SK-N-SH treated with all-trans-retinoic acid at 6 μM for 48 hours (cell line): ENCODE results near the gene NPIPB8.

ENCODE experiments used
- ATAC-seq: fragments of 200-7000 bp; cut with Tn5 transposase; 3 replicates; pipeline ENCODE4 v1.9.1; 2020; ENCODE audit warnings: mild to moderate bottlenecking, moderate library complexity
- ARNTL ChIP-seq: fragments of 450-650 bp; formaldehyde crosslinking; IDR thresholded peaks from 2 replicates; pipeline ENCODE4 v1.5.0; 2020; ENCODE audit warnings: low read depth, mild to moderate bottlenecking, moderate library complexity, borderline replicate concordance
- BACH2 ChIP-seq: fragments of 250-450 bp; sonication (Bioruptor Pico); IDR thresholded peaks from 2 replicates; pipeline ENCODE4 v1.9.0; 2021; ENCODE audit warnings: mild to moderate bottlenecking, borderline replicate concordance
- CREB5 ChIP-seq: fragments of 250-450 bp; sonication (Bioruptor Pico); IDR thresholded peaks from 2 replicates; pipeline ENCODE4 v1.5.1; 2020; ENCODE audit warnings: low read depth, mild to moderate bottlenecking, moderate library complexity
- CSDC2 ChIP-seq: fragments of 250-450 bp; sonication (Bioruptor Pico); IDR thresholded peaks from 2 replicates; pipeline ENCODE4 v1.5.0; 2020; ENCODE audit warnings: mild to moderate bottlenecking, moderate library complexity
- CSRNP3 ChIP-seq: fragments of 250-450 bp; sonication (Bioruptor Pico); IDR thresholded peaks from 2 replicates; pipeline ENCODE4 v1.5.1; 2021; ENCODE audit warnings: mild to moderate bottlenecking, moderate library complexity
- ESRRG ChIP-seq: fragments of 250-450 bp; sonication (Bioruptor Pico); IDR thresholded peaks from 2 replicates; pipeline ENCODE4 v1.6.1; 2021; ENCODE audit warnings: mild to moderate bottlenecking
- GLIS3 ChIP-seq: fragments of 250-450 bp; sonication (Bioruptor Pico); IDR thresholded peaks from 2 replicates; pipeline ENCODE4 v1.5.0; 2020; ENCODE audit warnings: mild to moderate bottlenecking, moderate library complexity
- ISL1 ChIP-seq: fragments of 250-450 bp; sonication (Bioruptor Pico); IDR thresholded peaks from 2 replicates; pipeline ENCODE4 v2.1.2; 2022; ENCODE audit warnings: mild to moderate bottlenecking, moderate library complexity
- OSR1 ChIP-seq: fragments of 250-450 bp; sonication (Bioruptor Pico); IDR thresholded peaks from 2 replicates; pipeline ENCODE4 v1.8.0; 2022; ENCODE audit warnings: moderate library complexity, mild to moderate bottlenecking, inconsistent platforms
- PATZ1 ChIP-seq: fragments of 250-450 bp; sonication (Bioruptor Pico); IDR thresholded peaks from 2 replicates; pipeline ENCODE4 v1.8.0; 2020; ENCODE audit warnings: mild to moderate bottlenecking, moderate library complexity, borderline replicate concordance
- POU6F1 ChIP-seq: fragments of 250-450 bp; sonication (Bioruptor Pico); IDR thresholded peaks from 2 replicates; pipeline ENCODE4 v1.8.0; 2021; ENCODE audit warnings: low read depth, mild to moderate bottlenecking, moderate library complexity, borderline replicate concordance
- PPARA ChIP-seq: fragments of 250-450 bp; sonication (Bioruptor Pico); IDR thresholded peaks from 2 replicates; pipeline ENCODE4 v1.5.0; 2020; ENCODE audit warnings: mild to moderate bottlenecking, borderline replicate concordance
- RARB ChIP-seq: fragments of 250-450 bp; sonication (Bioruptor Pico); IDR thresholded peaks from 2 replicates; pipeline ENCODE4 v1.8.0; 2021; ENCODE audit warnings: mild to moderate bottlenecking, moderate library complexity
- SNAI2 ChIP-seq: fragments of 250-450 bp; sonication (Bioruptor Pico); IDR thresholded peaks from 2 replicates; pipeline ENCODE4 v1.5.0; 2020; ENCODE audit warnings: mild to moderate bottlenecking, moderate library complexity
- TCF4 ChIP-seq: fragments of 250-450 bp; sonication (Bioruptor Pico); IDR thresholded peaks from 2 replicates; pipeline ENCODE4 v1.8.0; 2021; ENCODE audit warnings: mild to moderate bottlenecking, moderate library complexity, borderline replicate concordance
- TSHZ2 ChIP-seq: fragments of 250-450 bp; sonication (Bioruptor Pico); IDR thresholded peaks from 2 replicates; pipeline ENCODE4 v1.5.0; 2020; ENCODE audit warnings: mild to moderate bottlenecking, moderate library complexity
- ZFP30 ChIP-seq: fragments of 450-650 bp; formaldehyde crosslinking; IDR thresholded peaks from 2 replicates; pipeline ENCODE4 v1.5.0; 2022; ENCODE audit warnings: mild to moderate bottlenecking, moderate library complexity
- ZNF565 ChIP-seq: fragments of 450-650 bp; formaldehyde crosslinking; conservative IDR thresholded peaks from 2 replicates; pipeline ENCODE4 v1.5.0; 2020; ENCODE audit warnings: low read depth, mild to moderate bottlenecking, moderate library complexity
- ZNF70 ChIP-seq: fragments of 450-650 bp; formaldehyde crosslinking; IDR thresholded peaks from 2 replicates; pipeline ENCODE4 v1.5.0; 2020; ENCODE audit warnings: mild to moderate bottlenecking, moderate library complexity
- ZNF8 ChIP-seq: fragments of 450-650 bp; formaldehyde crosslinking; IDR thresholded peaks from 2 replicates; pipeline ENCODE4 v1.5.0; 2020; ENCODE audit warnings: mild to moderate bottlenecking, moderate library complexity

Gene NPIPB8

GRCh38 chr16:28606291-28607115 is 31.4 kb upstream of the NPIPB8 start:
- ATAC-seq: no peak
- TF ChIP-seq ZNF8 (CRISPR knock-in tag): no peak
- TF ChIP-seq SNAI2 (CRISPR knock-in tag): no peak
- TF ChIP-seq GLIS3: no peak
- TF ChIP-seq ZNF70 (CRISPR knock-in tag): no peak
- TF ChIP-seq POU6F1 (CRISPR knock-in tag): no peak
- no peak for TF ChIP-seq BACH2
- no peak for TF ChIP-seq OSR1 (CRISPR knock-in tag)
- no peak for TF ChIP-seq CSDC2 (CRISPR knock-in tag)
- no peak for TF ChIP-seq ARNTL
- no peak for TF ChIP-seq RARB (CRISPR knock-in tag)
- TF ChIP-seq CSRNP3 (CRISPR knock-in tag): no peak
- TF ChIP-seq ISL1 (CRISPR knock-in tag): no peak
- TF ChIP-seq CREB5 (CRISPR knock-in tag): no peak
- no peak for TF ChIP-seq ZNF565 (CRISPR knock-in tag)
- TF ChIP-seq TCF4 (CRISPR knock-in tag): no peak
- TF ChIP-seq ZFP30 (CRISPR knock-in tag): no peak
- TF ChIP-seq PPARA (CRISPR knock-in tag): no peak
- no peak for TF ChIP-seq PATZ1

GRCh38 chr16:28607116-28607623 is 30.7 kb upstream of the NPIPB8 start:
- no peak for TF ChIP-seq TSHZ2 (CRISPR knock-in tag)
- no peak for TF ChIP-seq PPARA (CRISPR knock-in tag)
- no peak for TF ChIP-seq ESRRG
- TF ChIP-seq TCF4 (CRISPR knock-in tag): no peak
- TF ChIP-seq ZNF565 (CRISPR knock-in tag): no peak
- no peak for TF ChIP-seq POU6F1 (CRISPR knock-in tag)
- no peak for TF ChIP-seq CSRNP3 (CRISPR knock-in tag)
- TF ChIP-seq PATZ1: no peak
- TF ChIP-seq ZFP30 (CRISPR knock-in tag): no peak
- TF ChIP-seq OSR1 (CRISPR knock-in tag): no peak
- no peak for TF ChIP-seq CREB5 (CRISPR knock-in tag)
- no peak for ATAC-seq
